MM.1S (cell line): Measurements from ENCODE around the gene SPACA7.

Experiments
- EZH2 ChIP-seq: fragments of 300-600 bp; sonication (generic); optimal IDR thresholded peaks from 2 replicates; pipeline ENCODE3; 2017; ENCODE audit warnings: low read depth, mild to moderate bottlenecking, antibody characterized with exemption, low read length, mixed read lengths
- EZH2phosphoT487 ChIP-seq: fragments of 300-600 bp; sonication (generic); IDR thresholded peaks from 2 replicates; pipeline ENCODE4 v1.6.1; 2018; ENCODE audit warnings: antibody characterized with exemption, low read length
- TF ChIP-seq, protein P1 (sequence below): fragments of 300-600 bp; sonication (generic); IDR thresholded peaks from 2 replicates; pipeline ENCODE4 v1.5.1; 2016; ENCODE audit warnings: antibody characterized with exemption, low read length, mixed read lengths

DNA sequence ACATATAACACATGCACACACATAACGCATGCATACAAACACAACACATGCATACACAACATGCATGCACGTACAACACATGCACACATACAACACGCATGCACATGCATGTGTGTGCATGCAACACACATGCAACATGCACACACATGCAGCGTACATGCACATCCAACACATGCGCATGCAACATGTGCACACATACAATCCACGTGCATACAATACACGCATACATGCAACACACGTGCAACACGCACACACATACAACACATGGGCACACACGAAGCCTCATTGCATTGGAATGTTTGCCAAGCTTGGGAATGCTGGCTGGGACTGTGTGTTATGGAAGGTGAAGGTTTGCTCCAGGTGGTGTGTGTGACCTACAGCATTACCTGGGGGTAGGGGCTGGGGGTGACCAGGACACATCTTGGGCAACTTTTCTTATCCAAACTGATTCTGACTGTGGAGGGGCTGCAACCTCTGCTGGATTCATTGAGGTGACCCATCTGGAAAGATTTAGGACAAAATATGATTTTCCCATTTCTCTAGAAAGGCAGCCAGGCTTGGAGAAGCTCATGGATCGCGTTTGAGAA lies 58.9 kb downstream of the SPACA7 start:
- TF ChIP-seq, protein P1, sequence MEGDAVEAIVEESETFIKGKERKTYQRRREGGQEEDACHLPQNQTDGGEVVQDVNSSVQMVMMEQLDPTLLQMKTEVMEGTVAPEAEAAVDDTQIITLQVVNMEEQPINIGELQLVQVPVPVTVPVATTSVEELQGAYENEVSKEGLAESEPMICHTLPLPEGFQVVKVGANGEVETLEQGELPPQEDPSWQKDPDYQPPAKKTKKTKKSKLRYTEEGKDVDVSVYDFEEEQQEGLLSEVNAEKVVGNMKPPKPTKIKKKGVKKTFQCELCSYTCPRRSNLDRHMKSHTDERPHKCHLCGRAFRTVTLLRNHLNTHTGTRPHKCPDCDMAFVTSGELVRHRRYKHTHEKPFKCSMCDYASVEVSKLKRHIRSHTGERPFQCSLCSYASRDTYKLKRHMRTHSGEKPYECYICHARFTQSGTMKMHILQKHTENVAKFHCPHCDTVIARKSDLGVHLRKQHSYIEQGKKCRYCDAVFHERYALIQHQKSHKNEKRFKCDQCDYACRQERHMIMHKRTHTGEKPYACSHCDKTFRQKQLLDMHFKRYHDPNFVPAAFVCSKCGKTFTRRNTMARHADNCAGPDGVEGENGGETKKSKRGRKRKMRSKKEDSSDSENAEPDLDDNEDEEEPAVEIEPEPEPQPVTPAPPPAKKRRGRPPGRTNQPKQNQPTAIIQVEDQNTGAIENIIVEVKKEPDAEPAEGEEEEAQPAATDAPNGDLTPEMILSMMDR: no peak
- TF ChIP-seq EZH2phosphoT487 (no peak), EZH2 (no peak)
